ELR (cell line): ENCODE results near the gene TNFRSF25.

Experiments used
- DNase-seq: peaks from one replicate; pipeline ENCODE4 v3.0.0-alpha.2; 2015; ENCODE audit warnings: low read depth

Gene TNFRSF25, protein sequence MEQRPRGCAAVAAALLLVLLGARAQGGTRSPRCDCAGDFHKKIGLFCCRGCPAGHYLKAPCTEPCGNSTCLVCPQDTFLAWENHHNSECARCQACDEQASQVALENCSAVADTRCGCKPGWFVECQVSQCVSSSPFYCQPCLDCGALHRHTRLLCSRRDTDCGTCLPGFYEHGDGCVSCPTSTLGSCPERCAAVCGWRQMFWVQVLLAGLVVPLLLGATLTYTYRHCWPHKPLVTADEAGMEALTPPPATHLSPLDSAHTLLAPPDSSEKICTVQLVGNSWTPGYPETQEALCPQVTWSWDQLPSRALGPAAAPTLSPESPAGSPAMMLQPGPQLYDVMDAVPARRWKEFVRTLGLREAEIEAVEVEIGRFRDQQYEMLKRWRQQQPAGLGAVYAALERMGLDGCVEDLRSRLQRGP

DNA sequence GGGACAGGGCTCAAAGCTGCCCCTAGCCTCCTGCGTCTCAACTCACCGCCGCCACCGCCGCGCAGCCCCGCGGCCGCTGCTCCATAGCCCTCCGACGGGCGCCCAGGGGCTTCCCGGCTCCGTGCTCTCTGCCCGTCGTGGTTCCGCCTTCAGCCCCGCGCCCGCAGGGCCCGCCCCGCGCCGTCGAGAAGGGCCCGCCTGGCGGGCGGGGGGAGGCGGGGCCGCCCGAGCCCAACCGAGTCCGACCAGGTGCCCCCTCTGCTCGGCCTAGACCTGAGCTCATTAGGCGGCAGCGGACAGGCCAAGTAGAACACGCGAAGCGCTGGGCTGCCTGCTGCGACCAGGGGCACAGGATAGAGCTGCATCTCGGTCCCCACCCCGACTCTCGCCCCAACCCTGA, at the start of gene TNFRSF25:
TSS of gene TNFRSF25 (minus strand) at position 151 of the 400 bp plus-strand sequence. CDS start at position 85, 66 bp downstream.
- DNase-seq: no peak

DNA sequence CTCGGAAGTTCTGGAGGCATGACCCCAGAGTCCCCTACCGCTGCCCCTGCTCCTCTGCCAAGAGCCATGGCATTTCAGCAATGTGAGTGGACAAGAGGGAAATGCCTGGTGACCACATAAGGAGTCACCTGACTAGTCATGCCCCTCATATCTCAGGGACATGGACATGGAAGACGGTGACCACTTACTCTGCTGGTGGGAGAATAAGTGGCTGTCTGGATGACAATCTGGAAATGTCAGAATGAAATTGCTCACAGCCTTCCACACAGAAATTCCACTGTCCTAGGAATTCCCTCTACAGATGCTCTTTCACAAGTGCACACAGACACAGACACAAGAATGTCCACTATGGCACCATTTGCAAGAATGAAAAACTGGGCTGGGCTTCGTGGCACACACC, 49.8 kb upstream of the TNFRSF25 start:
- peak; percentile 61 for DNase-seq

DNA sequence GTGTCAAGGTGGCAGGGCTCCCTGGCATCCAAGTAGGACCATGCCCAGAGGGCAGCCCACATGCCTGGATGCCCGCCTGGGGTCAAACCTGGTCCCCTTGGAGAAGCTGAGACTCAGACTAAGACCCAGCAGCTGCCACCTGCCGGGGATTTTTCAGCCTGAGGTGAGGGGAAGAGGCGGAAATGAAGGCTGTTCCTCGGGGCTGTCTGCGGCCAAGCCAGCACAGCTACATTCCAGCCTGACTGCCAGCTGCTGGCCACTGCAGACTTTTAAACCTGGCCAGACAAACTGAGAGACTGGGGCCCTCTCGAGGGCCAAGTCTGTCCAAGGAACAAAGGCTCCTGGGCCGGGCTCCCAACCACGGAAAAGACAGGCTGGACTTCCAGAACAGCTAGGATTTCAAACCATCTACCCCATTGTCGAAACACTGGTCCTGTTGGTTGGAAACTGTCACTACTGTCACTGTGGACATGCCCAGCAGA, 47.4 kb upstream of the TNFRSF25 start:
- DNase-seq: no peak

DNA sequence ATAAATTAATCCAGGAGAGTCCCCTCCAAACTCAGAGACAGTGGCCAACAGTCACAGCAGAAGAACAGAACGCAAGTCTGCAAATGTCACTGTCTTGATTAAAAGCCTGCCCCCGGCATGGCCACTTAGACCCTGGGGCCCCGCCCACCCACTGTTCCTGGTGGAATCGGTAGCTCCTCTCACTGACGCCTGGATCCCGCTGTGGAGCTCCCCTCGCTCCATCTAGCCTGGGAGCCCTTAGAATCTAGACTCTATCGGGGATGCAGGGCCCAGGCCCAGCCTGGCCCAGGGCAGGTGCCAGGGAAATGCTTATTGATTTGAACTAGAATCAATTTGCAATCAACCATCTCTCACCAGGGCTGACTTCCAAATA, 46.9 kb upstream of the TNFRSF25 start:
- DNase-seq: no peak

DNA sequence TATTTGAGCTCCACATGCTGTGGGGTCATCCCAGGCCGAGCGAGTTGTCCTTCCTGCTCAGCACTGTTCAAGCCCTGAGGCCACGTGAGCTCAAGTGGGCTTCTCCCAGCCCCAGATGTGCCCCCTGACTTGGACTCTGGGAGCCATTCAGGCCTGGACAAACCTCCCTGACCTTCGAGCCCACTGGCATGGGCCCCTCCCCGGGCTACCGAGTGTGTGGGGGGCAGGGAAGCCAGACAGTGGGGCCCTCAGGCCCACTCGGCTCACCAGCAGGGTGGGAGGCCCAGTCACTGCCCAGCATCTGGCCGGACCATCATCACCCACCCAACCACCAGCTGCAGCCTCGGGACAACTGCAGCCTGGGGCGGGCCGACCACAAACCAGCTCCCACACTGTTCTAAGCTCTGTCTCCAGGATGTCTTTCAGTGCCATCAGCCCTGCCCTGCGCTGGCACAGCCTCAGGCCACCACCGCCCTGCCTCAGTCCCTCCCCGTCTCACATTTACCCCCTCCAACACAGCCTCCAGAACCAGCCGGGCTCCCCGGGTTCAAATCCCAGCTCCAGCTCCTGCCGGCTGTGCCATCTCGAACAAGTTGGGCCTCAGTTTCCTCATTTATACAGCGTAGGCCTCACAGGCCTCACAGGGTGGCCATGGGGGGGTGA, 46.4 kb upstream of the TNFRSF25 start:
- no peak for DNase-seq

DNA sequence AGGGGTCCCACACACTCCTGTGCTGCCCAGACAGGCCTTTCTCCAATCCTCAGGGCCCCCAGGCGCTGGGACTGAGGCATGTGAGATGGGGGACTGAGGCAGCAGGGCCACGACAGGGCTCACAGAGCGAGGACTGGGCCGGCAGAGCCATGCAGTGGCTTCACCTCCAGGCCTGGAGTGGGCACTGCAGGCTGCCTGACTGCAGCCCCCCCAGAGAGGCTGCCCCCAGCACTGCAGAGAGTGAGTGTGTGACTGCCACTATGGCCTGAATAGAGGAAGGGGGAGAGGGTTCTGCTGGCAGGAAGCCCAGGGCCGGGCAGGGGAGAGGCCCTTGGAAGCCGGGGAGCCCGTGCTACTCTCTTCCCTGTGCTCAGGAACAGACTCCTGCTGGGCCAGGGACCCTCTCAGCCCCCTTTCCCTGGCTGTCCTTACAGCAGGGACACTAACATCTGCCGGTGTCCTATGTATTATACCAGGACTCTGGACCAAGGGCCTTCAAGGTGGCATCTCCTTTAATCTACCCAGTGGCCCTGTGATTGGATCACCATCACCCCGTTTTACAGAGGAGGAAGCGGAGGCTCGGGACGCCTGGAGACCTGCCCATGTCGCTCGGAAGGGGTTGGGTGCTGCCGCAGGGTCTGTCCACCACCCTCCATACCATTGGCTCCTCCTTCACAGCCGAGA, 45.7 kb upstream of the TNFRSF25 start:
- DNase-seq: no peak

DNA sequence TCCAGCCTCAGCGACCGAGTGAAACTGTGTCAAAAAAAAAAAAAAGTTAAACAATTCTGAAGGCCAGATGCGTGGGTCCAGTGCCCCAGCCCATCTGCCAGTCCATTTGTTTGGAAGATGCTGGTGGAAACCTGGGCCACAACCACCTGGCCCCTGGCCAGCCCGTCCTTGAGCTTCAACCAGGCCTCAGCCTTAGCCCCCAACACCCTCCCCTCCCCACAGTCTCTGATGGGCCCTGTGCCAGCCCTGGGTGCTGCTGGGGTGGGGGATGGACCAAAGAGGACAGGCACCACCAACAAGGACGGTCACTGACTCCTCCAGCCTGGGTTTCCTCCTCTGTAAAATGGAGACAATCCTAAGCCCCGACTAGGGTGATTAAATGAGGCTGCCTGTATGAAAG, 45.1 kb upstream of the TNFRSF25 start:
- no peak for DNase-seq

DNA sequence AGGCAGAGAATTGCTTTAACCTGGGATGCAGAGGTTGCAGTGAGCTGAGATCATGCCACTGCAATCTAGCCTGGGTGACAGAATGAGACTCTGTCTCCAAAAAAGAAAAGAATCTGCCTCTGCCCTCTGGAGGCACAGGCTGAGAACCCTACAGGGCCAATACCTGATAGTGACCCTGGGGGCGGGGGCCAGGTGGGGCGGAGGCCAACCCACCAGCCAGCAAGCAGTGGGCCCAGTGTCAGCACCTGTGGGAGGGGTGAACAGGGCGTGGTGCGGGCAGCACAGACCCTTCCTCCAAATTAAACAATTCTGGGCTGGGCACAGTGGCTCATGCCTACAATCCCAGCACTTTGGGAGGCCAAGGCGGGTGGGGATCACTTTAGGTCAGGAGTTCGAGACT, 44.5 kb upstream of the TNFRSF25 start:
- DNase-seq: no peak

DNA sequence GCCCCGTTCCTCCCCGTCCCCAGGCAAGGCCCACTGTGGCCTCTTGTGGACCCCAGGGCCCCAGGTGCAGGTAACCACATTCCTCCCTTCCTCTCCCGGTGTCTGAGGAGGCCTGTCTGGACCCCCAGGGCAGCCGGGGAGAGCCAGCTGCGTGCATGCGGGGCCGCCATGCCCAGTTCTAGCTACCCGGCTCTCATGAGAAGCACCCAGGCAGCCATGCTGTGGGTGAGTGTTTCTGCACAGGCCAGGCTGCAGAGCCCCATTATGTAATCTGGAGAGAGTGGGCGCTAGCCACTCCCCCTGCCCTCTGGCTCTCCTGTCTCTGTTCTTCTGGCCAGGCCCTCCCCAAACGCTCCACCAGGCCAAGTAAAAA, 43.9 kb upstream of the TNFRSF25 start:
- DNase-seq: no peak

DNA sequence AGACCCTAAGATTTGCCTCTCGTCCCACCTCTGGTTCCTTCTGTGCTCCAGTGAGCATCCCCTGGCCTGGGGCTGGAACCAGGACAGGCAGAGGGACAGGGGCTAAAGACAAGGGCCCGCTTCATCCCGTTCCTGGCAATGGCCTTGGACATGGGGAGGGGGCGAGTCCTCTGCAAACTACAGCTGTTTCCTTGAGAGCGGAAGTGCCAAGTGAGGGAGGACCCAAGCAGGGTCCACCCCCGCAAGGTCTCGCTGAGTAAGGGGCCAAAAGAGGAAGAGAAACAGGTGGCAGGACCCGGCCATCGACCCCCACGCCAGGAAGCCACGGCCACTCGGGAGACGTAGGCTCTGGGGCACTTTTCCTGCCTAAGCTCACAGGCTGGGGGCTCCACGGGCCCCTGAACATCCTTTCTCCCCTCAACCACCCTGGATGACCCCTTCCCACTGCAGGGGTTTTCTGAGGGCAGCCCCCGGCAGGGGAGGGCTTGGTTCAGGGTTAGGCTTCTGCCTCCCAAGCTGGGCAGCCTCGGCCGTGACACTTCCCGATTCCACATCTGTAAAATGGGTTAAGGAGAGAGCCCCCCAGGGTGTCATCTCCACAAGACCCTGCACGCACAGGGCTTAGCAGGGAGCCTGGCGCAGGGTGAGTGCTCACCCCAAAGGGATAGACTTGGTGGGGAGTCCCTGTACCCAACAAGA, 43.4 kb upstream of the TNFRSF25 start:
- no peak for DNase-seq

DNA sequence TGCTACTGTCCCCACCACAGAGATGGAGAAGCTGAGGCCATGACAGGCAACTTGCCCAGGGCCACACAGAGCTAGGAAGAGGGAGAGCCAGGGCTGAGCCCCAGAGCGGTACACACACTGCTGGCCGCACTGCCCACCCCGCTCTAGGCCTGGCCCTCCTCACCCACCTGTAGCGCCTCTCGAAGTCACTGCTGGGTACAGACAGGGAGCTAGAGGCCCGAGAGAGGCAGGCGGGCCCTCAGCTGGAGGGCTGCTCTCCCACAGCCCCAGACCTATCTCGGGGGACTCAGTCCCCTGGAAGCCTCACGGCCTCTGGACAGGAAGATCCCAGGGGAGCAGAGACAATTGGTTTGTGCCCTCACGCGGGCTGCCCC, 42.8 kb upstream of the TNFRSF25 start:
- no peak for DNase-seq

DNA sequence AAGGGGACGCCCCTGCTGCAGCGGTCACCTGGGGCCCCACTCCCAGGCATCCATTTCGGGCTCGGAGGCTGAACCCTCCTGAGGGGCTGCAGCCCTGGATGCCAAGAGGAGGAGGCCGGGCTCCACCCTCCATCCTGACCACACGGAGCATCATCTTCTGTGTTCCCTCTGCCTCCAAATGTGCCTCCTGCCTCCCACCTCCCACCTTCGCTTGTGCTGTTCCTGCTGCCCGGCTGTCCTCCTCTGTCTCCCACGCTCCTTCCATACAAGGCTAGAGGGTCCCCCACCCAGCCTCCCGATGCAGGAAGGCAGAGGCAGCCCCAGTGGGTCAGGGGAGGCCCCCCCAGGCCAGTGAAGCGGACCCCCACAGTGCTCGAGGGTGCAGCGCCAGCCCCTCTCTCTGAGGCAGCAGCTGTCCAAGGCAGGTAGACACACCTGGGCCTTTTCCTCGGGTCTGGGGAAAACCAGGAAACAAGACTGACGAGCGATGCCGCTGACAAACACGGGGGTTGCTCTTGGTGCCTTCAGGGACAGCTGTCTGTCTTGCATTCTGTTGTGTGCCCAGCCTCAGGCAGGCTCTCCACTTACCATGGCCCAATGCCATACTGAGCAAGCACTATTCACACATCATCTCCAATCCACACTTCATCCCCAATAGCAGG, 42.3 kb upstream of the TNFRSF25 start:
- no peak for DNase-seq

DNA sequence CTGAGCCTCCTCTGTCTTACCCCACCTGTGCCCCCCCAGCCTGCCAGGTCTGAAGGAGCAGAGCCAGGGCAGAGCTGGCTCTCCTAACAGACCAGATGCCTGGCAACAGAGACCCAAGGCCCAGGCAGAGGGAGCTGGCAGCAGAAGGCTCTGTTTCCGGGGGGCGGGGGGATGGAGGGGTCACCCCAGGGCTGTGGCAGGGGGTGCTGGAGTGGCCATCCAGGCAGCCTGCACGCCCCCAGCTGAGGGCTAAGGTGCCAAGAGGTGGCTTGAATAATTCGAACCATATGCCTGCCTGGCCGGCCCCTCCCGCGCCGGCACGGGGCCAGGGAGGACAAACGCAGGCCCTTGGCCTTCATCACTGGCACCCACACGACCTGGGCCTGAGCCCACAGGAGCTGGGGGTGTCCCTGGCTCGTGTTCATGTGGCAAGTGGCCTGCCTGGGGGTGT, 41.5 kb upstream of the TNFRSF25 start:
- DNase-seq: no peak

DNA sequence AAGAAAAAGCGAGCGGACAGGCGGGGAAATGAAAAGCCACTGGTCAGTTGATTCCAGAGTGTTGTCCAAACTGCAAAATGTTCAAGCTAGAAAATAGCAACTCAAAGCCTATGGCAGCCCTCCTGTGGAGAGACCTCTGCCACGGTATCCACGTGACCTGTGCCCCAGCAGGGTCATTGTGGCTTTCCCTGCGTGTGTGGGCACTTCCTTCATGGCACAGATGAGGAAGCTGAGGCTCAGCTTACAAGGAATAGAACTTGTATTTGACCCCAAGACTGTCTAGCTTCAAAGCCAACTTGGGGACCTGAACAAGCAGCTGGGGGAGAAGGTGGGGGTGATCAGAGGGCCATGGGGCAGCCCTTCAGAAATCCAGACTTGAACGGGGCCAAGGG, 41.1 kb upstream of the TNFRSF25 start:
- no peak for DNase-seq

DNA sequence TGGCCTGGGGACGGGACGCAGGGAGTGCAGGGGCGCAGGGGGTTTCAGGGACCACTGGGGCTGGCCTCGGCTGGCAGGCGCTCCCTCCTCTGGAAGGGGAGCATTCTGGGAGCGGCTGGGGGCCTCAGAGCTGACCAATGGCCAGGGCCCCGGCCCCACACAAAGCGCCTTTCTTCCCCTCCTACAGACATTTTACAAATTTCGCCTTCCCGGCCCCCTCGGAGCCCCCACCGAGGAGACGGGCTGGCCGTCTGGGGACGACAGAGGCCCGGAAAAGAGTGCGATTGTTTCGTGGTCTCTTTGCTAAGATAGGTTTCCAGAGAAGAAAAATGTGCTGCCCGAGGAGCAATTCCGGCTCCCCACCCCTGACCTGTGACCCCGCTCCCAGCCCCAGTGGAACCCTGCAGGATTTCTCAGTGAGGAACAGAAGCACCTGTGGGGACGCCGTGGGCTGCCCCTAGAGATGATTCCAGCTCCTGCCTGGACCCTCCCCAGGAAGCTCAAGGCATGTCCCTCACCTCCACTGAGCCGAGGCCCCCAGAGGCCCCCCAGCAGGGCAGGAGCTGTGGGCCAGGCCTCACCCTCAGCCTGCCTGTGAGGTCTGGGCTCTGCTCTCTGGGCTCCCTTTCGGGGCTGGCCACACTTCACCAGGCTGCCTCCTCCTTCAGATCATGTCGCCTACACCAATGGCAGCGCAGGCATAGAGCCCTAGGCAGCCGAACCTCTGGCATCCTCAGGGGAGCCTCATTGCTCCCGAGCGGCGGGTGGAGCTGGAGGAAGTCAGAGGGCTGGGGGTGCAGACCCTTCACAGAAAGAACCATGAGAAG, 40.5 kb upstream of the TNFRSF25 start:
- DNase-seq: no peak

DNA sequence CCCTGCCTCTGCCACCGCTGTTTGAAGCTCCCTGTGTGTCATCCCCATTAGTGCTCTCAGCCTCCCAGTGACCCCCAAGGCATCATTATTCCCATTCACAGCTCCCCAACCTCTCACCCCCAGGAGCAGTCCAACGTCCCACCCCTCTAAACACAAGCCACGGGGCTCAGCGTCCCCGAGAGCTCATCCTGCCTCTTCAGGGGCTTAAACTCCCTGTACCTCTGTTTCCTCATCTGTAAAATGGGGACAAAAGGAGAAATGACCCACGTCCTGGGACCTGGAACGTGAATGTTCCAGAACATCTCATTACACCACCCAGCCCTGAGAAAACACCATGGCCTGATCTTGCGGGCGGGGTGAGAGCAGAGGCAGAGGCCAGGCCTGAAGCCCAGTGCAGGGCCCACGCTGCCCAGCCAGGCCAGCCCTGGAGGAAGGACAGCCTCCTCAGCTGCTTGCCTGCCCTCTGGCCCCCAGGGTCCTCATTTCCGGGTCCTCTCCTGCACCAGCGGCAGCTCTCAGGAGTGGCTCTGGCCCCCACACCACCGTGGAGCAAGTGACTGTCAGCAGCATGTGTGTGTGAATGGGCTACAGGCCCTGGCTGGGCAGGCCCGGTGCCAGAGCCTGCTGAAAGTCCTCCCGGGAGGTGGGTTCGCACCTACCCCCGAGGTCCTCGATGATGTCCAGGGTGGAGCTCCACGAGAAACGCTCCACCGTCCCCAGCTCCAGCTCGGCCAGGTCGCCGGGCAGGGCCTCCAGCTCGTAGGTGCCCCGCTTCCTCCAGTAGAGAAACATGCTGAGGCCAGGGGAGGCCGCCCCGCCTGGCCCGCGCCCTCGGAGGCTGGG, 39.6 kb upstream of the TNFRSF25 start:
- no peak for DNase-seq

DNA sequence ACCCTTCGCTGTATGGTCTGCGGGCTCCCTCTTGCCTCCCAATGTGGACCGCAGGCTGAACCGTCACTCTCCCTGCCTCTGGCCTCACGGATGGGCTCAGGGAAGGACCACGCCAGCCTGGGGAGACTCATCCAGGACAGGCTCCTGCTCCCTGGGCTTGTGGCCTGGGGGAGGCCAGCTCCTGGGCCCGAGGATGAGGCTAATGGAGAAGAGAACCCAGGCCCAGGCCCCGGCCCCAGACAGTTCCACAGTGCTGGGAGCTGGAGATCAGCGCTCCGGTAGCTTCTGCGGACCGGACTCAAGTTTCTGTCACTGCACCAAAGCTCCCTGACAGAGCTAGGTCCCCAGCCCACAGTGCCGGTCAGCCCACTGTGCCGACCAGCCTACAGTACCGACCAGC, 38.9 kb upstream of the TNFRSF25 start:
- no peak for DNase-seq

DNA sequence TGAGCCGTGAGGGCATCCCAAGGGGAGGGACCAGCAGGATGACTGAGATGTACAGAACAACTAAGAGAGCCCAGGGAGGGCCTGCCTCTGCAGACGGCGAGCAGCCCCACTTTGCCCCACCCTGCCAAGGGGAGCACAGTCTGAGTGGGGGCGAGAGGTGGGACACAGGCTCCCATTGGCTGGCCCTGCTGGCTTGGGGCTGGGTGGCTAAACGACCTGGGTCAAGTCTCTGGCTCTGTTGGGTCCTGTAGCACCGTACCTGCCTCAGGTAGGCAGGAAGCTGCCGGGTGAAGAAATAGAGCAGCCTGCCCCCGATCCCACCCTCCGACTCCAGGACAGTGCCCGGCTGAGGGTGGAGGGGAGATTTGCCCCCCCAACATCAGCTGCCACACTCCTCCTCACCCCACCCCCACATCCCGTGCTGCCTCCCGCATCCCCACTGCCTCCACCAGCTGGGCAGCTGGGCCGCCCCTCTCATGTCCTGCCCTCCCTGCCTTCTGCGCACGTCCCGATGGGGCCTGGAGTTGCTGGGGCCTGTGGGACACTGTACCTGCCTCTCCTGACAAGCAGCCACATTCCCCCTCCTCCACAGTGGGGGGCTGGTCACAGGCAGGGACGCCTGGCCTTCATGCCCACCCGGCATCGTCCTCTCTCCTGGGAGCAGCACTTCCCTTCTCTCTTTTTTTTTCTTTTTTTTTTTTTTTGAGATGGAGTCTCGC, 38.1 kb upstream of the TNFRSF25 start:
- no peak for DNase-seq
